ENCODE data around the gene HAUS5.
"Not testable (repeated sequence)": the region's sequence is repeated elsewhere in the genome, so short reads cannot be mapped to it uniquely, and the experiment has no call there.

HAUS5 gene

DNA sequence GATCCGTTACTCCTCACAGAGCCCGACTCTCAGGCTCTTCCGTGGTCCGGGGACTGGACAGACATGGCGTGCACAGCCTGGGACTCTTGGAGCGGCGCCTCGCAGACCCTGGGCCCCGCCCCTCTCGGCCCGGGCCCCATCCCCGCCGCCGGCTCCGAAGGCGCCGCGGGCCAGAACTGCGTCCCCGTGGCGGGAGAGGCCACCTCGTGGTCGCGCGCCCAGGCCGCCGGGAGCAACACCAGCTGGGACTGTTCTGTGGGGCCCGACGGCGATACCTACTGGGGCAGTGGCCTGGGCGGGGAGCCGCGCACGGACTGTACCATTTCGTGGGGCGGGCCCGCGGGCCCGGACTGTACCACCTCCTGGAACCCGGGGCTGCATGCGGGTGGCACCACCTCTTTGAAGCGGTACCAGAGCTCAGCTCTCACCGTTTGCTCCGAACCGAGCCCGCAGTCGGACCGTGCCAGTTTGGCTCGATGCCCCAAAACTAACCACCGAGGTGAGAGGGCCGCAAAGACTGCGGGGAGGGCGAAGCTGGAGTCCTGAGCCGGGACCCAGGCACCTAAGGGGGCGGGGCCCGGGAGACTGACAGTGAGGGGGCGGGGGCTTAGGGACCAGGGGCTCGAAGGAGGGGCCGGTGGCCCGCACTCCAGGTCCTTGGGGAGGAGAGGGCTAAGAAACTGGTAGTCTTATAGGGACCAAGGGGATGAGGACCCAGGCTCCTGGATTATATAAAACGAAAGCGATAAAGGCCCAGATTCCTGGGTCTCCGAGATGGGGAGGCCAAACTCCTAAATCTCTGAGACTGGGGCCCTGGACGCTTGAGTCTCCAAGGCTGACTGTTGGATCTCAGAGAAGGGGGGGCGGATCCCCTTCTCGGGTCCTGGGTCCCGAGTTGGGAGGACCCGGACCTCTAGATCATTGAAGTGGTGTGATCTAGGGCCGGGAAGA, 31.0 kb downstream of the HAUS5 start:
- DNase-seq, result peak; percentile 87

DNA sequence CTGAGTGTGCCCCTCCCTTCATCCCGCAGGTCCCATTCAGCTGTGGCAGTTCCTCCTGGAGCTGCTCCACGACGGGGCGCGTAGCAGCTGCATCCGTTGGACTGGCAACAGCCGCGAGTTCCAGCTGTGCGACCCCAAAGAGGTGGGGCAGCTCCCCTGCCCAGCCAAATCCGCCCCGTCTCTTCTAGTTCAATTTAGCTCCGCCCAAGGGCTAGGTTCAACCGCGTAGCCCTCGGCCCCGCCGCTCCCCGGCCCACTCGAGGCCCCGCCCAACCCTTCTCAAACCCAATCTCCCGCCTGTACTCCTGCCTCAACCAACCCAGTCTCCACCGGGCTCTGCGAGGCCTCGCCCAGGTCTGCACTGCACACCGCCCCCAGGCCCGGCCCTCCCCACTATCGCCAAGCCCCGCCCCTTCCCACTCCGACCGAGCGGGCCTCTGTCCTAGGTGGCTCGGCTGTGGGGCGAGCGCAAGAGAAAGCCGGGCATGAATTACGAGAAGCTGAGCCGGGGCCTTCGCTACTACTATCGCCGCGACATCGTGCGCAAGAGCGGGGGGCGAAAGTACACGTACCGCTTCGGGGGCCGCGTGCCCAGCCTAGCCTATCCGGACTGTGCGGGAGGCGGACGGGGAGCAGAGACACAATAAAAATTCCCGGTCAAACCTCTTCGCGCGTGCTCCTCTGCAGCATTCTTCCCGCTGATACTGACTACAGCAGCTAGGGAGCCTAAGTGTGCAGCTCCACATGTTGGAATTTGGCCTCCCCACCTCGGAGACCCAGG, 31.9 kb downstream of the HAUS5 start:
- peak; percentile 98 for DNase-seq

DNA sequence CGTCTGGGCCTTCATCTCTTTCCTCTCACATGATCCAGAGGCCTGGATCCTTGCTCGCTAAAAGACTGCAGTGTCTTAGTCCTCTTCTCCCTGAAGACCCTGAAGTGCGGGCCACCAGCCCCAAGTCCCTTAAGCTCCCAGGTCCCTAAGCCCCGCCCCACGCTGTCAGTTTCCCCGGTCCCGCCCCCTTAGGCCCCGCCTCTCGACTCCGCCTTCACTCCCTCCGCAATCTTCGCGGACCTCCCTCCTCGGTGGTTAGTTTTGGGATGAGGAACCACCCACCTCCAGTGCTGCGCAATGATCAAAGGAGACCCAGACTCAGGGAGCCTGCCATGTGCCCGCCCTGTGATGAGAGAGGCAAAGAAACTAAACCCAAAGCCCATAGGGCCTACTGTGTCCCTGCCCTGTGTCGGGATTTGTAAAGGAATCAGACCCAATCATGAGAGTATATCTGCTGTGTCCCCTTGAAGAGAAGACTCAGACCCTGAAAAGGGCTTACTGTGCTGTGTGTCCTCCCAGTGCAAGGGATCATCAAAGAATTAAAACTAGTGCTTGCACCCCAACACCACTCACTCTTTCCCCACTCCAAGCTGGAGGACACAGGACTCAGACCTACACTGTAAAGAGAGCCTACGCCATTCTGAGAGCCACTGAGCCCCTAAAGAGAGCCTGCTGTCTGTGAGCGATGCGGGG, 32.6 kb downstream of the HAUS5 start:
- peak; percentile 77 for DNase-seq

DNA sequence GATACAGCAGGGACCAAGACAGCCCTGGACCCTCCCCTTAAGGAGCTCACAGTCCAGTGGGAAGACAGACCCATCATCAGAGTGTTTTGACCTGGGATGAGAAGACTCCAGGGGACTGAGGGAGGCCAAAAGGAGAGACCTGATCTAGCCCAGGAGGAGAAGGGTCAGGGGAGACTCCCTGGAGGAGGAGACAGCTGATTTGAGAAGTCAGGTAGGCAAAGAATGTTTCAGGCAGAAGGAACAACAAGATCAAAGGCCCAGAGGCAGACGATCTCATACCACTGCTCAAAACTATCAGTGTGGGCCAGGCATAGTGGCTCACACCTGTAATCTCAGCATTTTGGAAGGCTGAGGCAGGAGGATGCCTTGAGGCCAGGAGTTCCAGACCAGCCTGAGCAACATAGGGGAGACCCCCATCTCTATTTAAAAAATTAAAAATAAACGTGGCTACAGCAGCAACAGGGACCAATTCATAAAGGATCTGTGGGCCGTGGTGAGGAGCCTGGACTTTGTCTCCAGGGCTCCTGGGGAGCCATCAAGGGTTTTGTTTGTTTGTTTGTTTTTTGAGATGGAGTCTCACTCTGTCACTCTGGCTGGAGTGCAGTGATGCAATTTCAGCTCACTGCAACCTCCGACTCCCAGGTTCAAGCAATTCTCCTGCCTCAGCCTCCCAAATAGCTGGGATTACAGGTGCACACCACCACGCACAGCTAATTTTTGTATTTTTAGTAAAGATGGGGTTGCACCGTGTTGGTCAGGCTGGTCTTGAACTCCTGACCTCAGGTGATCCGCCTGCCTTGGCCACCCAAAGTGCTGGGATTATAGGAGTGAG, 33.4 kb downstream of the HAUS5 start:
- no peak for DNase-seq

DNA sequence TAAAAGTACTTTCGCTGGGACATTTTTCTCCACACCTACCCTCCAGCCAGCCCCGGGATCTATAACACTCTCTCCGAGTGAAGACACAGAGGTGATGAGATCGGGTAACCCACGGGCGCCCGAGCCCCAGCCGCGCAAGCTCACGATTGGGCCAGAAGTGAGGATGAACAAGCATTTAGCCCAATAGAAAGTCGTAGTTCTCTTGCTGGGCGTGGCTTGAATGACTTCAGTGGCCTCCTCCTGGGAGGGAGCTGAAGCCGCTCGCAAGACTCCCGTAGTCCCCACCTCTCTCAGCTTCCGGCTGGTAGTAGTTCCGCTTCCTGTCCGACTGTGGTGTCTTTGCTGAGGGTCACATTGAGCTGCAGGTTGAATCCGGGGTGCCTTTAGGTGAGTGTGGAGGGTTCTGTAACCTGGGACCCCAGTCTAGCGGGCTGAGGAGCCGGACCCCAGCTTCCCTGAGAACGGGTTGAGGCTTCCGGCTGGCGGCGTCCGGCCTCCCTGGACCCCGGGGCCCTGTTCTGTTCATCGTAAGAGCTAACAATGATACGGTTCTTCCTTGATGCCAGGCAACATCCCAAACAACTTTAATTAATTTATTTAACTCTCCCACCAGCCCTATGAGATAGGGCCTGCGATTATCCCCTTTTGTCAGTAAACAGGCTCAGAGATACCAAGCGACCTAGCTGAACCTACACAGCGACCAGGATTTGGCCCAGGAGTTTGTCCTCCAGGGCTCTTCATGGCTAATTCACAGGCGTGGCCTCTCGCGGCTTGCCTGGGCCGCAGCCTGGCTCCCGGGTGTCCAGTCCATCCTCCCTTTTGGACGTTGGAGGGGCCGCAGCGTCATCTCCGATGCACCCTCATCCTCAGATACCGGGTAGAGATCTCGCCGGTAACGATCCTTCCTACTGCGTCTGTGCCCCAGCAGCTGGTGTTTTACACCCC, 35.8 kb downstream of the HAUS5 start, which contains the start of gene COX6B1:
TSS of gene COX6B1 (plus strand) at position 307 of the 945 bp plus-strand sequence. CDS start 2,921 bp downstream, outside the sequence.
- peak; percentile 96 for DNase-seq

DNA sequence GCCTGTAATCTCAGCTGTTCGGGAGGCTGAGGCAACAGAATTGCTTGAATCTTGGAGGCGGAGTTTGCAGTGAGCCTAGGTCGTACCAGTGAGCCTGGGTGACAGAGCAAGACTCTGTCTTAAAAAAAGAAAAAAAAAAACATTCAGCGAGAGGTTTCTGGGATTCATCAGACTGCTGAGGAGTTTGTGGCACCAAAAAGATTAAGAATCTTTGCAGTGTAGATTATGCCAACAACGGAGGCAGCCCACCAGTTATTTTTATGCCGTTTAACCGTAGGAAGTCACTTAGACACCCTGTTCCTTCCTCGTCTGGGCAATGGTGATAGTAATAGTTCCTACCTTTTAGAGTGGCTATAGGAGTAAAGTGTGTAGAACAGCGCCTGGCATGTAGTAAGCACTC, 38.0 kb downstream of the HAUS5 start:
- DNase-seq, result no peak

DNA sequence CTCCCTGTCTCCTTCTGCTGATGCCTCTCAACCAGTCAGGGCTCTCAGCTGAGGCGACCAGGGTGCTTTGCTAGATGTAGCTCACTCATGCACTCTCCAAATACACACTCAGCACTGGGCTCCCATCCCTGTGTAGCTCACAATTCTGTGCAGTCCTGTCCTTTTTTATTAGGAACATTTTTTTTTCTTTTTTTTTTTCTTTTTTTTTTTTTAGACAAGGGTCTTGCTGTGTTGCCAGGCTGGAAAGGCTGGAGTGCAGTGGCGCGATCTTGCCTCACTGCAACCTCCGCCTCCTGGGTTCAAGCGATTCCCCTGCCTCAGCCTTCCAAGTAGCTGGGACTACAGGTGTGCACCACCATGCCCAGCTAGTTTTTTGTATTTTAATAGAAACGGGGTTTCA, 42.3 kb downstream of the HAUS5 start:
- DNase-seq, result not testable (repeated sequence)

DNA sequence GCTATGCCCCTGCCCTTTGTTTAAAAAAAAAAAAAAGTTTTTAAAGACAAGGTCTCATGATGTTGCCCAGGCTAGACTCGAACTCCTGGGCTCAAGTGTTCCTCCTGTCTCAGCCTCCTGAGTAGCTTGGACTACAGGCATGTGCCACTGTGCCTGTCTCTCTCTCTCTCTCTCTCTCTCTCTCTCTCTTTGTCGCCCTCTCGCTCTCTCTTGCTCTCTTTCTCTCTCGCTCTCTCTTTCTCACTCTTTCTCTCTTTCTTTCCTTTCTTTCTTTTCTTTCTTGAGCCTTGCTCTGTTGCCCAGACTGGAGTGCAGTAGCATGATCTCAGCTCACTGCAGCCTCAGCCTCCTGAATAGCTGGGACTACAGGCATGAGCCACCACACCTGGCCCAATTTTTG, 43.1 kb downstream of the HAUS5 start:
- no peak for DNase-seq

DNA sequence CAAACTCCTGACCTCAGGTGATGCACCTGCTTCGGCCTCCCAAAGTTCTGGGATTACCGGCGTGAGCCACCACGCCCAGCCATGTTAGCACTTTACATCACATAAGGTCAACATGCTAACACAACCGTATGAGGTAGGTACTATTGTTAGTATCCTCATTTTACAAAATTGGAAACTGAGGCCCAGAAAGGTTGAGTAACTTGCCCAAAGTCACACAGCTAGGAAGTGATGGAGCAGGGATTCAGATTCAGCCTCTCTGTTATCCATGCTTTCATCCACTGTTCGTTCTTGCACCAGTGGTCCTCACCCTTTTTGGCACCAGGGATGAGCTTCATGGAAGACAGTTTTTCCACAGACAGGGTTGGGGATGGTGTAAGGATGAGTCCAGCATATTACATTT, 44.2 kb downstream of the HAUS5 start:
- no peak for DNase-seq

DNA sequence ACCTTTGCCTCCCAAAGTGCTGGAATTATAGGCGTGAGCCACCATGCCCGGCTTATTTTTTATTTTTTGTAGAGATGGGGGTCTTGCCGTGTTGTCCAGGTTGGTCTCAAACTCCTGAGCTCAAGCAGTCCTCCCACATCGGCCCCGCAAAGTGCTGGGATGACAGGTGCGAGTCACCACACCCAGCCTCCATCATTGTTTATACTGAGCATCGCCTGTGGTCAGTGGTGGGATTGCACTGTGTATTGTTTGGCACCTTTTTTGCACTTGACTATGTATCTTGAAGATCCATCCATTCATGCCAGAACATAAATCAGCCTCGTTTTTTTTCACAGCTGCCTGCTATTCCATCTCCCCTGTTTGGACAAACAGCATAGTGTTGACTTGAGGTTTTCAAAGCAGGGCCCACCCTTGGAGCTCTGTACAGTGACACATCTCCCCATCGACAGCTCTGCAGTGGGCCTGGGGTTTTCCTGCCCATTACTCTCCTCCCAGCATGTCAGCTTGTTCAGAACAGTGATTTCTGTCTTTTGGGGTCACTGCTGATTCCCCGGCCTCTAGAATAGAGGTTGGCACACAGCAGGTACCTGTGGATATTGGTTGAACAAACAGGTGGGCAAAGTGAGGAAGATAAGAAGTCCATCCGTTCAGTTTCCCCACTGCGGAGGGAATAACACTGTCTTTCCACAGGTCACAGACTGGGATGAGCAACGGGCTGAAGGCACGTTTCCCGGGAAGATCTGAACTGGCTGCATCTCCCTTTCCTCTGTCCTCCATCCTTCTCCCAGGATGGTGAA, 45.6 kb downstream of the HAUS5 start:
- no peak for DNase-seq

DNA sequence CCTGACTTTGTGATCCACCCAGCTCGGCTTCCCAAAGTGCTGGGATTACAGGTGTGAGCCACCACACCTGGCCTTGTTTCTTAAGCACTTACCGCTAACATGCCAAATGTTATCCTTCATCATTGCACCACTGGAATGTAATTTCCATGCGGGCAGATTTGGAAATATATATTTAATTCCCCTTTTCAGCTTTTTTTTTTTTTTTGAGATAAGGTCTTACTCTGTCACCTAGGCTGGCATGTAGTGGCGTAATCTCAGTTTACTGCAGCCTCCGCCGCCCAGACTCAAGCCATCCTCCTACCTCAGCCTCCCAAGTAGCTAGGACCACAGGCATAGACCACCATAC, 49.4 kb downstream of the HAUS5 start:
- no peak for DNase-seq

DNA sequence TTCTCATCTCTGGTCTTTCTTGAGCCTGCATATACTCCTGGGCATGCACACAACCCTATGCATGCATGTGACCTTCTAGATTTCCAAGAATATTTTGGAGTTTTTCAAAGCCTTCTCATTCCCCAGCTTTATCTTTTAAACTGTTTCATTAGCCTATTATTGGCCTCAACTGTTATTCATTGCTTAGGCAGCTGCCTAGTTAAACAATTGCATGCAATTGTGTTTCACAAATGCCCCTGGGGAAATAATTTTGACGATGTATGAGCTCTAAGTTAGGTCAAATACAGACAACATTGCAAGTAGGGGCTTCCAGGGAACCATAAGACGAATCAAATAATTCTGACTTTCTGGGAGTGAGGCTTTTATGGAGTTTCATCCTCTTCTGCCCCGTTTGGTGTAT, 51.4 kb downstream of the HAUS5 start:
- no peak for DNase-seq

DNA sequence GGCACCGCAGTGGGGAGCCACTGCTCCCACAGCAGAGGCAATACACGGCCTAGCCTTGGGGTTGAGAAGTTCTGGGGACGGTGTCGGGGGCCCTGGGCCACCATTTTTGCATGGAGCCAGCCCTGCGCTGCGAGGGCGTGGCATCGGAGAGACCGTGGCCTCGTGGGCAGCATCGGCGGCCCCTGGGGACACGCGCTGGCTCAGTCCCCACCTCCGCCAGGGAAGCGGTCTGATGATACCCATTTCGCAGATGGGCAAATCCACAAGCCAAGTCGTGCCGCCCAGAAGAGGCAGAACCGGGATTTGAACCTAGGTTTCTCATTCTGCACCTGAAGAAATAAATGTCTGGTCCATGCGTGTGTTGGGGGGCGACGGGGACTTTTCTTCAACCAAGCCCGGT, 52.6 kb downstream of the HAUS5 start:
- no peak for DNase-seq

DNA sequence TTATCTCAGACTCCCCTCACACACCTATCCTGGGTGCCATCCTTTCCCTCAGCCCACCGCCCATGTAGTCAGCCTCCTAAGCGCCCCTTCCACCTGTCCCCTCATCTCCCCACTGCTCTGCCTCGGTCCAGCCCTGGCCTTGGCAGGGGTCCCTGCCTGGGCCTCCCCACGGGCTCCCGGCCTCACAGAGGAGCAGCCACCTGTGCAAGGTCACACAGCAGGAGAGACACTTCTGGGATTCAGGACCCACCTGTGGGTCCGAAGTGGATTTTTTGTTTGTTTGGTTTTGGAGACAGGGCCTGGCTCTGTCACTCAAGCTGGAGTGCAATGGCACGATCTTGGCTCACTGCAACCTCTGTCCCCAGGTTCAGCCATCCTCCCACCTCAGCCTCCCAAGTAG, 53.1 kb downstream of the HAUS5 start:
- no peak for DNase-seq

DNA sequence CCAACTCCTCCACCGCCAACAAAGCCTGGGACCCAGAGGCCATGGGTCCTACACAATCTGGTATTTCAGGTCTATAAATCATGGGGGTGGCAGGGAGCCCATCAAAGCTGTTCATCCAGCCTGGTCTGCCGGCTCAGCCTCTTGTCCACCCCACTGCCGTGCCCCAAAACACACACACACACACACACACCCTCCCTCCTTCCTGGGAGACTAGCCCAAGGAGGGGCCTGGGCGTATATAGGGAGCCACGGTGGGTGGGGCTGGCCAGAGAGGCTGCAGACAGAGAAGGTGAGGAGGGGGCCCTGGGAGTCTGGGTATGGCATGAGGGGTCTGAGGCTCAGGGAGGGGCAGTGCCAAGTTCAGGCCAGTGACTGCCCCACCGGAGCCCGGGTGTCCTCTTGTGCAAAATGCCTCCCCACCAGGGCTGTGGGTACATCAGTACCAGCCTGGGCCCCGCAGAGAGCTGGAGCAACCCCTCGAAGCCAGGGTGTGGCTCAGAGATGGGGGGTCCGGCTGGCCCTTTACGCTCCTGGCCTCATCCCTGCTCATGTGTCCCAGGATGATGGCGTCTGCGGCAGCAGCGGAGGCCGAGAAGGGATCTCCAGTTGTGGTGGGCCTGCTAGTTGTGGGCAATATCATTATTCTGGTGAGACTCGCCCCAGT, 53.8 kb downstream of the HAUS5 start, which contains the start of gene UPK1A:
TSS of gene UPK1A (plus strand) at position 267 of the 663 bp plus-strand sequence. CDS start at position 563, 296 bp downstream.
- no peak for DNase-seq

DNA sequence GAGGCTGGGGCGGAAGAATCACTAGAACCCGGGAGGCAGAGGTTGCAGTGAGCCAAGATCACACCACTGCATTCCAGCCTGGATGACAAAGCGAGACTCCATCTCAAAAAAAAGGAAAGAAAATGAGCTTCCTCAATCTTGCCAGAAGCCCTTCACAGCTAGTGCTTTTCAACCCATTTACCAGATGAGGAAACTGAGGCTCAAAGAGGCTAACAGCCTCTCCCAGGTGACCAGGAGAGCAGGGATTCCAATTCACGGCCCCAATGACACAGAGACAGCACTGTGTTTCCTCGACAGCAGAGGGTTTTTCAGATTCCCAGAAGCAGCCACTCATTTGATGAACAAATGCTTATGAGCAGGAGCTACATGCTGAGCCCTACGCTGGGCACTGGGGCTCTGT, 57.0 kb downstream of the HAUS5 start:
- no peak for DNase-seq

DNA sequence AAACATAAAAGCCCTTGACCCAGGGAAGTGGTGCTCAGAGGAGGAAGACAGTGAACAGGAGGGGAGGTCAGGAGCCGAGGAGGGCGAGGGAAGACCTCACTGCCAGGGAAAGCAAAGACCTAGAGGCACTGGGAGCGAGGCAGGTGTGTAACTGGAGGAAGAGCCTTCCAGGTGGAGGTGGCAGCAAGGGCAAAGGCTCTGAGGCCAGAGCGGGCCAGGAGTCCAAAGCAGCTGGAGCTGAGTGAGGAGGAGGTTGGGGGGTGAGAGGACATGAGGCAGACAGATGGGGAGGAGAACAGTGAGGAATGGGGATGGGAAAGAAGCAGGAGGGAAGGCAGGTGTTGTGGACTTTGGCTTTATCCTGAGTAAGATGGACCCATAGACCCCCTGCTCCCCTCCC, 57.4 kb downstream of the HAUS5 start:
- DNase-seq, result no peak

DNA sequence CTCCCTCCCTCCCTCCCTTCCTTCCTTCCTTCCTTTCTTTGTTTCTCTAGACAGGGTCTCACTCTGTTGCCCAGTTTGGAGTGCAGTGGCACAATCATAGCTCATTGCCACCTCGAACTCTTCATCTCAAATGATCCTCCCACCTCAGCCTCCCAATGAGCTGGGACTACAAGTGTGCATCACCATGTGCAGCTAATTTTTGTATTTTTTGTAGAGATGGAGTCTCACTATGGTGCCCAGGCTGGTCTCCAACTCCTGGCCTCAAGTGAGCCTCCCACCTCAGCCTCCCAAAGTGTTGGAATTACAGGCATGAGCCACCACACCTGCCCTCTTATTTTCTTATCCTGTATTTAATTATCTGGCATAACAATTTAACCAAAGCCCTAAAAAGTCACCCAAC, 58.2 kb downstream of the HAUS5 start:
- DNase-seq, result no peak

DNA sequence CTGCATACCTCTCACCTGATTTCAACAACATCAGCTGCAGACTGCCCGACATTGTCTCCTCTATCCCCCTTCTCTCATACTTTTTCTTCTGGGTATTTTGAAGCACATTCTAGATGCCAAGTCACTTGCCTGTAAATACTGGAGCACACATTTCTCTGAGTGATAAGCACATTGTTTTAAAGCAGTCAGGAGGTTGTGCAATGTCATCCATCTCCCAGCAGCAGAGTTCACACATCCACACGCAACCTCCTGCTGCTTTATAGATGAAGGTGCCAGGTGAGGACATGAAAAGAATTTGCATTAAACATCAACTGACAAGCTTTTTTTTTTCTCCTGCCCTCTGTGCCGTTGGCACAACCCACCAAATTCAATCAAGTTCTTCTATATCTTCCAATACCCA, 59.3 kb downstream of the HAUS5 start:
- DNase-seq, result no peak
